Measurements from ENCODE around the gene RBKS.
A peak's percentile ranks its signal among the peaks of the same experiment; 100 is the strongest.
"Not testable (repeated sequence)": the region's sequence is repeated elsewhere in the genome, so short reads cannot be mapped to it uniquely, and the experiment has no call there.

Gene RBKS

GRCh38 chr2:27756091-27756490, 134.1 kb downstream of the RBKS start:
- no peak for DNase-seq

- DNase-seq, result no peak
Observed at GRCh38 chr2:27754831-27755230, 135.4 kb downstream of the RBKS start.

DNA sequence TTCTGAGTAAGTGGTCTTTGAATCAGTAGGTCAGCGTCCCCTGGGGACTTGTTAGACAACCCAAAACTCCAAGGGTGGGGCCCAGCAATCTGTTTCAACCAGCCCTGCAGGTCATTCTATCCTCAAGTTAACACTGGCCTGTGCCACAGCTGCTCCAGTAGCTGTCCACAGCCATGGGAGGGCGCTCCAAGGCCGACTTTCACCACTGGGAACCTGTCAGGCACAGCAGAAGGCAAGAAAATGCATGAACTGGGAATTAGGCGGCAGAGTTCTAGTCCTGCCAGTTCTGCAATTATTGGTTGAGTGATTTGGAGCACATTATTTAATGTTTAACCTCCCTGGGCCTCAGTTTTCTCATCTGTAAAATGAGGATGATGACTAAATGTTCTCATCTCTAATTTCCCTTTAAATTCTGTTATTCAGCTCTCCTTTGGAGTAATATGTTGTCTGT, 136.0 kb downstream of the RBKS start:
- DNase-seq, result peak; percentile 71

DNA sequence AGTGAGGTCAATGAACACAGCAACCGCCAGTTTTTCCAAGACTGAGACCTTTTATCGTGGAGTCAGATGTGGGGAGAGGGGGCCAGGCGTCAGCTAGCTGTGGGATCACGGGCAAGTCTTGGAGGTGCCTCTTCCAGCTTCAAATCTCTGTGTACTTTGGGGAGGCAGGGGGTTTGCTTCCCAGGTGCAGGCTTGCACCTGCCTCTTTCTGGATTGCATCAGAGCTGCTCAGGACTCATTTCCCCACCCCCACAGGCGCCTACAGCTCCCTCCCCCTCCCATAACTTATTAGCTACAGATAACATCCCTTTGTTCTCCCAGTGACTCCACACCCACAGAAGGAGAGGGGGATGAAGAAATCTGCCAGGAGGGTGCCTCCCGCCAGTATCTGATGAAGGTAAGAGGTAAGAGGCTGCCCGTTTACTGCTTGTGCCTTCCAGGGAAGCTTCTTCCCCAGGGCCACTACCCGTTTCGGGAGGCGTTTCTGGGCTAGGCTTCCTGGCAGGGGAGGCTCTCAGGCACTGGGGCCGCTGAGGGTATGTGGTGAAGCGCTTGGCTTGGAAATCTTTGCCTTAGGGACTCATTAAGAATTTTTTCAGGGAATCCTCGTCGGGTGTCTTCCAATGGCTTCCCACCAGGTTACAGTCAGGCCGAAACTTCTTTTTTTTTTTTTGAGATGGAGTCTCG, 137.5 kb downstream of the RBKS start:
- DNase-seq, result no peak

- no peak for DNase-seq
Observed at GRCh38 chr2:27751377-27751776, 138.8 kb downstream of the RBKS start.

- DNase-seq, result not testable (repeated sequence)
Observed at GRCh38 chr2:27748803-27749554, 141.2 kb downstream of the RBKS start.

GRCh38 chr2:27747827-27748352, 142.3 kb downstream of the RBKS start:
- no peak for DNase-seq

- no peak for DNase-seq
Observed at GRCh38 chr2:27746325-27746724, 143.9 kb downstream of the RBKS start.

DNA sequence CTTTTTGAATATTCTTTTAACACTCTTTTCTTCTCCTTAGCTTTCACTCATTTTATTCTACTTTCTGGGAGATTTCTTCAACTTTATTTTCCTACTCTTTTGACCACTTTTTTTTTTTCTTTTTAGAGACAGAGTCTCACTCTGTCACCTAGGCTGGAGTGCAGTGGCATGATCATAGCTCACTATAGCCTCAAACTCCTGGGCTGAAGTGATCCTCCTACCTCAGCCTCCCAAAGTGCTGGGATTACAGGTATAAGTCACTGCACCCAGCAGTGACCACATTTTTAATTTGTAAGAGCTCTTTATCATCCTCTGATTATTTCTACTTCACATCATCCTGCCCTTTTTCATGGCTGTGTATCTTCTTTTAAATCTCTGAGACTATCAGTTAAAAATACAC, 144.7 kb downstream of the RBKS start:
- not testable (repeated sequence) for DNase-seq

GRCh38 chr2:27742571-27742970, 147.6 kb downstream of the RBKS start:
- no peak for DNase-seq

- DNase-seq, result no peak
Observed at GRCh38 chr2:27741673-27742072, 148.5 kb downstream of the RBKS start.

GRCh38 chr2:27739058-27739373, 151.2 kb downstream of the RBKS start:
- DNase-seq, result no peak

DNA sequence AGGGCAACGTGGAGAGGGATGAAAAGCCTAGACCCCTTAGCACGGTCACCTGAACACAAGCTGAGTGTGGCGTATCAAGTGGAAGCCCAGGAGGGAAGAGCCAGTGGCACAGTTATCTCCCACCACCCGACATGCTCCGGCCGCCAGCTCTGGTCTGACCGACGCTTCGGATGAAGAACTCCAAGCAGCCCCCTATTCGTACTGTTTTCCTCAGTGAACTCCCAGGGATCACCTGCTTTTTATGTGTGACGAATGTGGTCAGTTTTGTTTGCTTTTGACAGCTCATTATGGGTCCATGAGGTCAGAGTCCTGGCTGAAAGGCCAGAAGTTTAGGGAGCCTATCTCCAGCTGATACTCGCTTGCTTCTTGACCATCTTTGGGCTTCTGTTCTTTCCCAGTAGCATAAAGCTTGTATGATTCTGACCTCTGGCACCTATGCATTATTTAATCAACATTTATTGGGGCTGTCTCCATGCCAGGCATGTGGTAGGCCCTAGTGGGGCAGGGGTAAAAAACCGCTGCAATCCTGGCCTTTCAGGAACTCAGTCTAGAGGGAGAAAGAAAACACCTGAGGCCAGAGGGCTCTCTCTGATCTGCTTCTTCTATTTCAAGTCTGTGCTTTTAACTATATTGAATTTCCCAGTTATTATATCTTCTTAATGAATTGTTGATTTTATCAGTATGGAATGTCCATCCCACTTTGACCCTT, 151.7 kb downstream of the RBKS start:
- no peak for DNase-seq

DNA sequence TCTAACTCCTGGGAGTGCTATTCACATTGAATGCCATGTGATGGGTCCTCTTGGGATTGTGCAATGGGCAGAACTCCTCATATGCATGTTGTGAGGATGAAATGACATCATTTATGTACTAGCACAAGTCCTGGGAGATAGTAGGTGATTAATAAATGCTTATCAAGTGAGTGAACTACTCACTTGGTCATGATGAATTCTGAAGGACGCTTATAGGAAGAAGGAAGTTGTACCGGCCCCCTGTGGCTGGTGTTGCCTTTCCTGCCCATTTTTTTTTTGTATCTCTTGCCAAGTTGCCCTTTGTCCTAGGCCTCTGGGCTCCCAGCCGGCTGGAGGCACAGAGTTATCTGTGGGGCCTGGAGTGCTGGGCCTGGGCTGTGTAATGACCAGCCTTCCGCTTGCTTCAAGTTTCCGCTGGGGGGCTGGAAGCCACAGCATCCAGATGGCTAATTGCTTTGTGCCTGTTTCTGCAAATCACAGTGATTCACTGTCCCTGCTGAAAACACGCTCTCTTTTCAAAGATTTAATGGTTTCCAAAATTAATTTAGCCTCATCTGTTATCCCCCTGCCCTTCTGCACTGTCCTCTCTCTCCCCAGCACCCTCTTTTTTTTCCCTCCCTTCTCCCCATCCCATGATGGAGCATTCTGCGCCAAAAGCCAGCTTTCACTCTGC, 152.4 kb downstream of the RBKS start:
- peak; percentile 73 for DNase-seq

DNA sequence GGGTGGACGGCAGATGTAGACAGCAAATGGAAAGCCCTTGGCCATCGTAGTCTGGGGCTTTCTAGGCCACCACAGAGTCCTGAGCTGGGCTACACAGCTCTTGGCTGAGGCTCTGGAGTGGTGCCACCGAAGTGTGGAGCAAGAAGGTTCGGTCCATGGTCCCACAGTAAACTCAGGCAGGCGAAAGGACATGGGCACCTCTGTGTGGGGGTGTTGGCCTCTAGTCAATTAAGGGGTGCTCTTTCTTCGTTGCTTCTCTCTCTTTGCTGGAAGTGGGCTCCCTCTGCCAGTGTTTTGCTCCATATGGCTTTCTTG, 153.3 kb downstream of the RBKS start:
- DNase-seq, result no peak

DNA sequence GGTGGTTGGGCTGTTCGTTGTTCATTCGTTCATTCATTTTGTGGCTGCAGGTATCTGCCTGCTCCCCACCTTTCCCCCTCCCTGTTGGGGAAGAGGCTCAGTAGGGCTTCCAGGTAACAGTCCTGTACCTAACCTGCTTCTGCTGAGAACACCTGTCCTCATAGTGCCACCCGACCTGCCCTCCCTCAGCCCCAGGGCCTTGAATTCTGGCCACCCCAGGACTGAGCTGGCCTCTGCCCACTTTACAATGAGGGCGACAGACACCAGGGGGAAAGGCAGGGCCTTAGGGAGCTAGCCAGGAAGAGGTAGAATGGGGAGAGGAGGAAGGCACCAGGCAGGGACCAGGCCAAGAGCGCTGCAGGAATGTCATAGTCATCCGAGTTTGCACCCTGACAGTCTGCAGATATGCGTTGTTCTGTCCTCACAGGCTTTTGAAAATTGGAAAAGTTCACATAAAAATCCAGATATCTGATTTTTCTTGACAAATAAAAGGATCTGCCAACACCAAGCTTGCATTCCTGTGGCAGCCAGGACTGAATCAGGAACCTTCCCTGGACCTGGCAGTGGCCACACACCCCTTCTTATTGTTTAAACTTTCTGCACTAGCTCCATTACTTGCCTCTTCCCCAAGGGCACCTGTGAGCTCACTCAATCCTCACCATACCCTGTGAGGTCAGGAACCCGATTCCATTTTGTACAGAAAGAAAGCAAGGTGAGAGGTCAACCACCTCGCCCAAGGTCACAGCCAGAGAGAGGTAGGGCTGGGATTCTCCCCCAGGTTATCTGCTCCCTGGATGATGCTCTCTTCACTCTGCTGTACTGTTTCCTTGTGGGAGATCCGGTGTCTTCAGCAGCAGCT, 153.9 kb downstream of the RBKS start:
- DNase-seq, result no peak

DNA sequence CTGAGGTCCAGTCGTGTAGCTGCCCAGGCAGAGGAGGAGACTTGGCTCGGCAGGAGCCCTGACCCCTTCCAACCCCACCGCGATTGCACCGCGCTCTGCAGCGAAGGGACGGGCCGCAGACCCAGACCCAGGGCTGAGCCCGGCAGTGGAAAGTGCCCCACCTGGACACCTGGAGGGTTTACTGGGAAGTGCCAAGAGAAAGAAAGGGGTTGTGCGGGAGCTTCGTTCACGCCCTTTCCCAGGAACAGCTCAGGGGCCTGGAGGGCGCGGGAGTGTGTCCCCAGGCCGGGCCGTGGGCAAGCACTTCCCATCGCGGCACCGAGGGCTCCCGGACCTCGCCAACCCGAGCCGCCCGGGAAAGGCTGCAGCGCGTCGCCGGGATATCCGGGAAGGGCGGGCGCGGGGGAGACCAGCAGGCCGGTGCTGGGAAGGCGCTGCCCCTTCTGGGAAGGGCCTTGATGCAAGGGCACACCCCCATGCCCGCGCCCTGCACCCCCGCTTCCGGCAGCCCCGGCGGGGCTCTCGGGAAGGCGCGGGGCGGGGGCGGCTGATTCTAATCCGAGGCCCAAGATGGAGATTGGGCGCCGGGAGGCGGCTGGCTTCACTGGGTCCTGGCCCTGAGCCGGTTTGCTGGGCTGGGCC, 154.8 kb downstream of the RBKS start:
- peak; percentile 76 for DNase-seq

DNA sequence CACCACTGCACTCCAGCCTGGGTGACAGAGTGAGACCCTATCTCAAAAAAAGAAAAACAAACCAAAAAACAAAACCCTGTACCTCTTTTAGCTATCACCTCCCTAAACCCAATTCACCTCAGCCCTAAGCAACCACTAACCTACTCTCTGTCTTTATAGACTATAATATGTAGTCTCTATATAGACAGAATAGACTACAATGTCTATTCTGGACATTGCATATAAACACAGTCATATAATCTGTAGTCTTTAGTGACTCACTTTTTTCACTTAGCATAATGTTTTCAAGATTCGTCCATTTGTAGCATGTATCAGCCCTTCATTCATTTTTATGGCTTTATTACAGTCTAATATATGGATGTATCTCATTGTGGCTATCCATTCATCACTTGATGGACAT, 155.9 kb downstream of the RBKS start:
- DNase-seq, result no peak
